Stimulated activated CD4-positive, alpha-beta T cell treated with anti-CD3 and anti-CD28 coated beads, Interleukin-1b, Interleukin-23, amount 100 ng/mL, for 1 hour (primary cell): ENCODE measurements around the gene DGKI.
"Not testable (repeated sequence)": the region's sequence is repeated elsewhere in the genome, so short reads cannot be mapped to it uniquely, and the experiment has no call there.

Experiments
- DNase-seq, 2 donors: peaks; one replicate each; pipeline ENCODE4 v3.0.0-alpha.2; 2020; ENCODE audit warnings: low read depth in 2 of 2

The DGKI gene

DNA sequence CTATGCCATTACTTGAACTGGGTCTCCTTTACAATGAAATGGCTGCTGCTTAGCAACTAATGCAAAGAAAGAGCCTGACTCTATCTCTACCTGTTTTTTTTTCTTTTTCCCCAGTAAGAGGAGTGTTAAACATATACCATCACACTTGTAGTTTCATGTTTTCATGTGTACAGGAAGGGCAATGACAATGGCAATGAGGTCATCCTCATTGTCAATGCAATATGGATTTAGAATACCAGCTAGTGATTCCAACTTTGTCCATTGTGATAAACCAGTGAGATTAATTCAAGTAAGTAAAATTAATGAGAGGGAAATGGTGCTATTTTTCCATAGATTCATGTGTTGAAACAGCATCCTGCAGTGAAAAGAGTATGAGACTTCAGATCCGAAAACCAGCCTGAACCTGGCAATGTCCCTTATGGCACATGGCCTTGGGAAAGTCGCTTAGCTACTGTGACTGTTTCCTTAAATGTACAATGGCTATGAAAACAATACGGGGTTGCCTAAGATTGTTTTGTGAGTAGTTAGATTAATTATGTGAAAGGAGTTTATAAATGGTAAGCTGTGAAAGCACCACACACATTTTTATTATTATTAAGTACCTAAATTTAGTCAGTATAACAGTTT lies 11.2 kb downstream of the DGKI start:
- DNase-seq = no peak

- DNase-seq = no peak
Observed at GRCh38 chr7:137834552-137834951, 12.2 kb downstream of the DGKI start.

DNA sequence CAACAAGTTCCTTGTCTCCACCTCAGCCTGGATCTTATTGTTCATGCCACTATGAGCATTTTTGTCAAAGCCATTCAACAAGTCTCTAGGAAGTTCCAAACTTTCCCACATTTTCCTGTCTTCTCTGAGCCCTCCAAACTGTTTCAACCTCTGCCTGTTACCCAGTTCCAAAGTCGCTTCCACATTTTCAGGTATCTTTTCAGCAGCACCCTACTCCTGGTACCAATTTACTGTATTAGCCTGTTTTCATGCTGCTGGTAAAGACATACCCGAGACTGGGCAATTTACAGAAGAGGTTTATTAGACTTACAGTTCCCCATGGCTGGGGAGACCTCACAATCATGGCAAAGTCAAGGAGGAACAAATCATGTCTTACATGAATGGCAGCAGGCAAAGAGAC lies 13.8 kb downstream of the DGKI start:
- DNase-seq = not testable (repeated sequence)

DNA sequence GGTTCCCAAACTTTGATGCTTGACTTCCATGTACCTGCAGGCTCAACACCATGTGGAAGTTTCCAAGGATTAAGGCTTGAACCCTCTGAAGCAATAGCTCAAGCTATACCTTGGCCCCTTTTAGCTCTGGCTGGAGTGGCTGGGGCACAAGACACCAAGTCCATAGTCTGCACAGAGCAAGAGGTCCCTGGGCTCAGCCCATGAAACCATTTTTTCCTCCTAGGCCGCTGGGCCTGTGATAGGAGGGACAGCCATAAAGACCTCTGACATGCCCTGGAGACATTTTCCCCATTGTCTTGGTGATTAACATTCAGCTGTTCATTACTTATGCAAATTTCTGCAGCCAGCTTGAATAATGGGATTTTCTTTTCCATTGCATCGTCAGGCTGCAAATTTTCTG lies 14.4 kb downstream of the DGKI start:
- DNase-seq = no peak

- DNase-seq = not testable (repeated sequence)
Observed at GRCh38 chr7:137831555-137831954, 15.2 kb downstream of the DGKI start.

DNA sequence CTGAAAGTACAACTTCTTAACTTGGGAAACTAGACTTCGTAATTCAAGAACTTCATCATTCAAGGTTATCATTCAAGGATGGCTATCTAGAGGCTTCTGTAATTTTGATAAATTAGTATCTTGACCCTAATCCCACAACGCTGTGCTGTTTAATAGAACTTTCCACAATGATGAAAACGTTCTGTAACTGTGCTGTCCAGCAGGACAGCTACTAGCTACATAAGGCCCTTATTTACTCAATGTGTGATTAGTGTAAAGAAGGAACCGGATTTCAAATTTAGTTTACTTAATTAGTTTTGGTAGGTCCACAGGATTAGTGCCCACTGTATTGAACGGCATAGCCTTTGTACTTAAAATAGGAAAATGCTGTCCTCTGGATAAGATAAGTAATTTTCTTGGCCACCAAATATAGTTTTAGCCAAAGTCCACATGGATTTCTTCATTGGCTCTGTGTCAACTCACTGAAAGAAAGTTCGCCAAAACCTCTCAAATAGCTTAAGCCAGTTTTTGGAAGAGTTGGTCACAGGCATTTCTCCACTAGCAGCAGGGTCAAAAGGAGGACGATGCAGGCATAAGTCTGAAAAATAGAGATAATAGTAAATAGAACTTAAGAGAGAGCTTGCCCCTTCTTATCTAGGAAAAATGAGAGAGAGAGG lies 17.3 kb downstream of the DGKI start:
- no peak for DNase-seq

GRCh38 chr7:137828456-137828855 lies 18.3 kb downstream of the DGKI start:
- DNase-seq = no peak

GRCh38 chr7:137825489-137825888 lies 21.3 kb downstream of the DGKI start:
- no peak for DNase-seq

DNA sequence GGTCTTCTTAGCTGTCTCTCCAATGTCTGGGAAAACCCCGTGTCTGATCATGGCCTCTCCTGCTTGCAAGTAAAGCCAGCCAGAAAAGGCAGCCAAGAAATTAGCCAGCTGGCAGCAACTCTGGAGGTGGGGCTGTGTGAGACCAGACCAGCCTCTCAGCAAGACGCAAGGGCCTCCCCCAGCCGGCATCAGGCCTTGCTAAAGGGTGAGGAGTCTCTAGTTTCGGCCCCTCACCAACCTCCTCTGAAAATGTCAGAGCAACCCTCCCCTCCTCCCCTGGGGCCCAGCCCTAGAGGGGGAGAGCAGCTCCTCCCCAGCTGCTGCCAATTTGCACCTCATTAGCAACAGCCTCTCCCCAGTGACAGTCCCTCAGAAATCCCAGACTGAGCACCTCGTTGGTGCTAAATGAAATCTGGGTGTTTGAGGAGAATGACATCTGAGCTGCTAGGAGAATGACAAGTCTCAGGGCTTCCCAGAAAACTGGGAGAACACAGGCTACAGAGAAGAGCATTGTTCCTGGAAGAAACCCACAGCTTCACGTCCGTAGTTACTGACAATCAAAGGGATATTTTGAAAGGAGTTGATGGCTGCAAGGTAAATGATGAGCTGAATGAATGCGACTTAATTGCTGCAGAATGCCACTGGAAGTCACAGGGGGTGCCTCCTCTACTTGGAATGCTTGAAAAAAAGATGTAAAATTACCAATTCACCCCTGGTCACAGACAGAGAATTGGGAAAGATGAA lies 25.9 kb downstream of the DGKI start:
- no peak for DNase-seq

DNA sequence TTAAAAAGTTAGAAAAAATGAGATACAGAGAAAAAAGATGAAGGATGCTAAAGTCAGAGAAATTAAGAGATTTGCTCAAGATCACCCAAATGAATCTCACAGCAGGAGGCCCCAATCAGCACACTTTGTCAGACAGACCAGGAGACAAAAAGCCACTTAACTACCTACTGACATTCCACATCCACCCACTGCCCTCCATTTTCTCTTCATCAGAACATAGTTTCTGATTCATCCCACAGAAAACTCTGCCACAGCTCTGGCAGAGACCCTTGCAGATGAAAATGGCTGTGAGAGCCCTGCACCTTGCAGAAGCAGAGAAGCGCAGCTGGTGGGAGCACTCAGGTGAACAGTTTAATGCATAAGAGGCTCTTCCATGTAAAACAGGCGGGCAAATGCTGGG lies 26.6 kb downstream of the DGKI start:
- no peak for DNase-seq

- DNase-seq = no peak
Observed at GRCh38 chr7:137818036-137818435, 28.7 kb downstream of the DGKI start.

DNA sequence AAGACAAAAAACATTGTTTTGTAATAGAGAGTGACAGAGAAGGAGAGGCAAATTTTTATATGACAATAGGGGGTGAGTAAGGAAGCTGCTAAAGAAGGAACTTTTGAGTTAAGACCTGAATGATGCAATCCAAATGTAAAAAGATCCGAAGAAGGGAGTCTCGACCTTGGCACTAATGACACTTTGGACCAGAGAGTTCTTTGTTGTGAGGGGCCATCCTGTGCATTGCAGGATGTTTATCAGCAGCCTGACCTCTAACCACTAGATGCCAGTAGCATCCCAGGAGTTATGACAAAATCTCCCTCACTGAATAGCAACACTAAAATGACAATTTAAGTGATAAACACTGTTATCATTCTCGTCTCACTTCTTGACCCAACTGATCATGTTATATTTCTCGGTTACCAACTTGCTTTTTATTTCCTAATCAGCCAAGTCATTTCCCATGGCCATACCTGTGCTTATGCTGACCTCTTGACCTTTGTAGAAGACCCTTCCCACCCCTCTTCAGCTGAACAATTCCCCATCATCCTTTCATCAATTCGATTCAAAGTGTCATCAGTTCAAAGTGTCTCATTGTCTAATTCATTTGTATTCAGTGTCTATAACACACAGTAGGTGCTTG lies 30.0 kb downstream of the DGKI start:
- DNase-seq = no peak

GRCh38 chr7:137813541-137813940 lies 33.2 kb downstream of the DGKI start:
- DNase-seq = no peak

- no peak for DNase-seq
Observed at GRCh38 chr7:137810248-137810647, 36.5 kb downstream of the DGKI start.

DNA sequence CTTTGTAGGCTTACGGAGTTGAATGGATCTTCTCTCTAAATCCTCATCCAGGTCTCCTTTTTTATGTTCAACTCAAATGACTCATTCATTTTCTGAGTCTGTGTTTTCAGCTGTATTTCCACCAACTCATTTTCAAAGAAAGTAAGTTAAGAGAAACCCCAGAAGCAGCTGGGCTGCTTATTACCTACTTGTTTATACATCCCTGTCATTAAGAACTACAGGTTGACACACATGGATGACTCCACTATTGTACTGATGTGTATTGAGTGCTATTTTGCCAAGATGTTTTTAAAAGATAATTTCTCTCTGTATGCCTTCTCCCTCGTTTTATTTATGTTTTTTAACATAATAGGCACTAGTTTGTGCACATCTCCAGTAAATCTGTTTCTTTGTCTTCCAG lies 41.9 kb downstream of the DGKI start:
- DNase-seq = no peak

DNA sequence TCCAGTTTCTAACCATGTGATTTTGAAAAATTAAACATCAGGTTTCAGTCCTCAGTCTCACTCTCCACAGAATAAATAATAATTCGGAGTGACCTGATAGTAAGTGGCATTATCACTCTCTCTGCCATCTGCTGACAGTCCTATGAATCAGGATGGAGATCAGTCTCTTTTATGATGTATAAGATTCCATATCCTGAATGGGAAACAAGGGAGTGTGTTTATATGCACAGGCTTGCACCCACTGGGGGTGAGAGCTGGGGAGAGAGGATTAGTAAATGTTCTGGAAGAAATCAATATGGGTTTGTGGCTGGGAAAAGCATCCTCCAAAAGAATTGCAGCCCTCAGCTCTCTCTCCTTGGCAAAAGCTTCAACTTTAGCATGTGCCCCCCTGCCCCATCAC lies 45.3 kb downstream of the DGKI start:
- no peak for DNase-seq

- no peak for DNase-seq
Observed at GRCh38 chr7:137801003-137801402, 45.8 kb downstream of the DGKI start.

DNA sequence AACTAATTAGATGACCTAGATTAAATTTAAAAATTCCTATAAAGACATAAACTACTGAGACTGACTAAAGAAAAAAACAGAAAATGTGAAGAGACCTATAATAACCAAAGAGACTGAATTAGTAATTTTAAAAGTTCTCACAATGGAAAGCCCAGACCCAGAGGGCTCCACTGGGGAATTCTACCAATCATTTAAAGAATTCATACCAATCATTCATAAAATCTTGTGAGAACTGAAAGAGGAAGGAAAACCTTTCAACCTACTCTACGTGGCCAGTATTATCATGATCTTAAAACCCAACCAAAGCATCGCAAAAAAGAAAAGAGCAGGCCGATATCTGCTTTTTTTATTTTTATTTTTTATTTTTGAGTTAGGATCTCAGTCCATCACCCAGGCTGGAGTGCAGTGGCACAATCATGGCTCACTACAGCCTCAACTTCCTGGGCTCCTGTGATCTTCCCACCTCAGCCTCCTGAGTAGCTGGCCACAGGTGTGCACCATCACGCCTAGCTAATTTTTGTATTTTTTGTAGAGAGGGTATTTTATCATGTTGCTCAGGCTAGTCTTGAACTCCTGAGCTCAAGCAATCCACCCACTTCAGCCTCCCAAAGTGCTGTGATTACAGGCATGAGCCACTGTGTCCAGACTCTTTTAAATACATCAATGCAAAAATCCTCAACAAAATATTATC lies 48.6 kb downstream of the DGKI start:
- no peak for DNase-seq

- DNase-seq = no peak
Observed at GRCh38 chr7:137795211-137795610, 51.6 kb downstream of the DGKI start.

DNA sequence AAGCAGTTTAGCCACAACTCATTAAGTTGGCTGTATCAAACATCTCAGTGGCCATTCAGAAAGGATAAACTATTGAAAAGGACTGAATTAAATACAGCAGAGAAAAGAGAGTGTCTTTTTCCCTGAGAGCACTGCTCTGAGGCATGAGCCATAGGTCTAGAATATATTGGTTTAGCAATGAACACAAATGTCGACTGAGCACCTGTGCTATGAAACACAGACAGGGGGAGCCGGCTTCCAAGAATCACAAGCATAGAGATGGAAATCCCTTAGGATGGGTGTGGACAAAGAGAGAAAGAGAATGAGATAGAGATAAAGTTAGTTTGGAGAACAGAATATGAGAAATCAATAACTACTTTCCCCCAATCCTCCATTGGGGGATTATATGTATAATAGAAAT lies 54.8 kb downstream of the DGKI start:
- DNase-seq = no peak

GRCh38 chr7:137790828-137791227 lies 55.9 kb downstream of the DGKI start:
- no peak for DNase-seq

DNA sequence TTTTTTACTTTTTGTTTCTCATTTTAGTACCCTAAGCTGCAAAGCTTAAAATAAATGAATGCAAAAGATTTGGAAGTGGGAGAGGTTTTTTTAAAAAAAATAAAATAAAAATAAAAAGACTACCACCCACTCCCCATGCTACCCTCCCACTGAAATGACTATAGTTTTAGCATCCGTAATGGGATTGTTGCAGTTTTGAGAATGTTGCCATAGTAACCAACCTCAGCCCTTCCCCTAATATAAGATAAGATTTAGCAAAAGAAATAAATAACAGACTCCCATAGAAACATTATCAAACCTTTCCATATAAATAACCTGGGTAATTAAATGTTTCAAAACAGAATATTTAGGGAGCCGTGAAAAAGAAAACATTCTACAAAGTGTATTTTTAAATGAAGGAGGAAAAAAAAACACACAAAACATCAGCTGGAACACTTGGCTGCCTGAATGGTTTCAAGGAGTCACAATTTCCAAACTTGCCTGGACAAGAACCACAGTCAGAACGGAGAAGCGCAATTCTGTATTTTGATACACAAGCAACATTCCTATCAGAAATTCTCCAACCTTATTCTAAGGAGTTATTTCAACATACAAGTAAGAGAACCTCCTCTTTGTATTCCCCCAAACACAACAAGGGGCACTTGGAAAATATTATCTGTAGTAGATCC lies 57.4 kb downstream of the DGKI start:
- DNase-seq = no peak
